HepG2 (cell line): ENCODE measurements around the gene PLIN4. TPM values are rescaled to one million over a fixed set of nuclear protein-coding genes. Genes with fewer than 3 reads are reported as not detected.

ENCODE experiments used
- CENPX ChIP-seq: sonication (generic); formaldehyde crosslinking; IDR thresholded peaks from 2 replicates; pipeline ENCODE4 v1.9.0; 2021; ENCODE audit warnings: mild to moderate bottlenecking, missing genetic modification reagents, moderate library complexity
- EHMT2 ChIP-seq: fragments of 200-600 bp; sonication (generic); IDR thresholded peaks from 2 replicates; pipeline ENCODE4 v1.7.0; 2017; ENCODE audit warnings: antibody characterized with exemption, low read depth, low read length, borderline replicate concordance
- HDAC1 ChIP-seq: sonication (generic); formaldehyde crosslinking; IDR thresholded peaks from 2 replicates; pipeline ENCODE4 v1.5.1; 2020; ENCODE audit warnings: mild to moderate bottlenecking, missing genetic modification reagents
- IKZF4 ChIP-seq: sonication (generic); formaldehyde crosslinking; IDR thresholded peaks from 2 replicates; pipeline ENCODE4 v1.5.1; 2020; ENCODE audit warnings: borderline replicate concordance, mild to moderate bottlenecking, low read depth, missing genetic modification reagents; ENCODE audit errors: not compliant biosample characterization
- ISL2 ChIP-seq: sonication (generic); formaldehyde crosslinking; IDR thresholded peaks from 2 replicates; pipeline ENCODE4 v1.5.0; 2020; ENCODE audit warnings: missing genetic modification reagents
- ISX ChIP-seq: sonication (generic); formaldehyde crosslinking; conservative IDR thresholded peaks from 2 replicates; pipeline ENCODE4 v1.5.0; 2020; ENCODE audit warnings: missing genetic modification reagents
- MEIS1 ChIP-seq: sonication (generic); formaldehyde crosslinking; IDR thresholded peaks from 2 replicates; pipeline ENCODE4 v1.9.0; 2021; ENCODE audit warnings: mild to moderate bottlenecking, missing genetic modification reagents, moderate library complexity, borderline replicate concordance
- NBN ChIP-seq: fragments of 450-650 bp; conservative IDR thresholded peaks from 2 replicates; pipeline ENCODE4 v1.6.1; 2017
- SP4 ChIP-seq: sonication (generic); formaldehyde crosslinking; IDR thresholded peaks from 2 replicates; pipeline ENCODE4 v1.8.1; 2023; ENCODE audit warnings: mild to moderate bottlenecking, missing genetic modification reagents
- TAF1 ChIP-seq: sonication (generic); formaldehyde crosslinking; IDR thresholded peaks from 2 replicates; pipeline ENCODE4 v1.4.0; 2020; ENCODE audit warnings: missing genetic modification reagents
- TOE1 ChIP-seq: sonication (generic); formaldehyde crosslinking; IDR thresholded peaks from 2 replicates; pipeline ENCODE4 v1.4.0; 2020; ENCODE audit warnings: mild to moderate bottlenecking, missing genetic modification reagents
- ZBTB1 ChIP-seq: sonication (generic); formaldehyde crosslinking; IDR thresholded peaks from 2 replicates; pipeline ENCODE4 v1.4.0; 2020; ENCODE audit warnings: missing genetic modification reagents, borderline replicate concordance
- ZFP37 ChIP-seq: sonication (generic); formaldehyde crosslinking; IDR thresholded peaks from 2 replicates; pipeline ENCODE4 v1.4.0; 2020; ENCODE audit warnings: missing genetic modification reagents, borderline replicate concordance
- ZNF274 ChIP-seq: sonication (generic); formaldehyde crosslinking; IDR thresholded peaks from 2 replicates; pipeline ENCODE4 v1.5.1; 2020; ENCODE audit warnings: mild to moderate bottlenecking, missing genetic modification reagents
- ZNF615 ChIP-seq: sonication (generic); formaldehyde crosslinking; IDR thresholded peaks from 2 replicates; pipeline ENCODE4 v1.5.0; 2020; ENCODE audit warnings: mild to moderate bottlenecking, missing genetic modification reagents, borderline replicate concordance
- ZNF644 ChIP-seq: IDR thresholded peaks from 2 replicates; pipeline ENCODE4 v1.6.1; 2016; ENCODE audit warnings: low read depth
- ZNF713 ChIP-seq: sonication (generic); formaldehyde crosslinking; IDR thresholded peaks from 2 replicates; pipeline ENCODE4 v1.4.0; 2020; ENCODE audit warnings: mild to moderate bottlenecking, missing genetic modification reagents
- ZSCAN20 ChIP-seq: sonication (generic); formaldehyde crosslinking; IDR thresholded peaks from 2 replicates; pipeline ENCODE4 v1.4.0; 2020; ENCODE audit warnings: missing genetic modification reagents, mild to moderate bottlenecking, borderline replicate concordance
- polyA plus RNA-seq, 8 experiments: library from polyadenylated mRNA; depleted of rRNA in 3 of 8; stranded (reverse) in 7 of 8; unstranded in 1 of 8; fragments of >200 nt; fragmentation: Illumina TruSeq in 4 of 8; extraction: Trizol in 4 of 8; gene quantifications; 2 replicates each; pipeline versions ENCODE4 v1.2.1 to v1.2.3, GENCODE V29; 2011 to 2016; ENCODE audit warnings: low read depth in 4 of 8, missing spikeins in 1 of 8, mixed read lengths in 1 of 8; ENCODE audit not compliant: insufficient read depth in 1 of 8
- total RNA-seq, 5 experiments: library from RNA; depleted of rRNA; stranded (reverse); fragments of >200 nt; fragmentation: Illumina TruSeq; extraction: Trizol; gene quantifications; 2 replicates each; pipeline ENCODE4 v1.2.3, GENCODE V29; 2016; ENCODE audit warnings: low read depth in 1 of 5
- TF ChIP-seq, protein P1 (sequence below): sonication (generic); formaldehyde crosslinking; IDR thresholded peaks from 2 replicates; pipeline ENCODE4 v1.4.0; 2020; ENCODE audit warnings: missing genetic modification reagents, borderline replicate concordance
- TF ChIP-seq, protein P2 (sequence below): sonication (generic); formaldehyde crosslinking; IDR thresholded peaks from 2 replicates; pipeline ENCODE4 v1.4.0; 2020; ENCODE audit warnings: missing genetic modification reagents, borderline replicate concordance
- TF ChIP-seq, protein P3 (sequence below): sonication (generic); formaldehyde crosslinking; IDR thresholded peaks from 2 replicates; pipeline ENCODE4 v1.4.0; 2020; ENCODE audit warnings: missing genetic modification reagents, borderline replicate concordance
- TF ChIP-seq, protein P4 (sequence below): sonication (generic); formaldehyde crosslinking; IDR thresholded peaks from 2 replicates; pipeline ENCODE4 v1.5.1; 2020; ENCODE audit warnings: missing genetic modification reagents, mild to moderate bottlenecking, borderline replicate concordance
- TF ChIP-seq, protein P5 (sequence below): sonication (generic); formaldehyde crosslinking; IDR thresholded peaks from 2 replicates; pipeline ENCODE4 v1.8.0; 2022; ENCODE audit warnings: missing genetic modification reagents, mild to moderate bottlenecking, borderline replicate concordance

PLIN4 gene
- total and polyA plus RNA-seq, 2 of the 13 experiments (the other 11 are each of a cell fraction or from before 2014, with no cell fraction given) = 1.1 to 1.3 TPM

DNA sequence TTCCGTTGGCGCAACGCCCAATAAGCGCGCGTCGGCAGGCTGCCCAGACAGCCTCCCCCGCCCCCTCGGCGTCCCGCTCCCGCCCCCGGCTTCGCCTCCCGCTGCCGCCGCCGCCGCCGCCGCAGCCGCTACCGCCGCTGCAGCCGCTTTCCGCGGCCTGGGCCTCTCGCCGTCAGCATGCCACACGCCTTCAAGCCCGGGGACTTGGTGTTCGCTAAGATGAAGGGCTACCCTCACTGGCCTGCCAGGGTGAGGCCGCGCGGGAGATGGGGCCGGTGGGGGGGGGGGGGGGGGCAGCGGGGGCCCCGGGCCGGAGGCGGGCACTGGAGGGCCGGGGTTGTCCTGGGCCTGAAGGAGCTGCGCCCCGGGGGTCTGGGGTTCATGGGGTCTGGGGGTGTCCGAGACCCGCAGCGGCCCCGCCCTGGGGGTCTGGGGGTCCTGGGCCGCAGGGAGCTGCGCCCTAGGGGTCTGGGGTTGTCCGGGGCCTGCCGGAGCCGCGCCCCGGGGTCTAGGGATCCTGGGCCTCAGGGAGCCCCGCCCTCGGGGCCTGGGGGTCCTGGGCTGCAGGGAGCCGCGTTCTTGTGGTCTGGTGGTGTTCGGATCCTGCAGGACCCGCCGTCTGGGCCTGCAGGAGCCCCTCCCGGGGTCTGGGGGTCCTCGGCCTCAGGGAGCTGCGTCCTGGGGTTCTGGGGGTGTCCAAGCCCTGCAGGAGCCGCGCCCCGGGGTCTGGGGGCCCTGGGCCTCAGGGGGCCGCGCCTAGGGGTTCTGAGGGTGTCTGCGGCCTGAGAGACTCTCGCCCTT is 45.9 kb downstream of the PLIN4 start, which contains the start of gene HDGFL2 (continued):
- TF ChIP-seq ZNF644 (CRISPR knock-in tag) = no peak
- TF ChIP-seq ZSCAN20 (CRISPR knock-in tag) = no peak
- TF ChIP-seq, protein P1, sequence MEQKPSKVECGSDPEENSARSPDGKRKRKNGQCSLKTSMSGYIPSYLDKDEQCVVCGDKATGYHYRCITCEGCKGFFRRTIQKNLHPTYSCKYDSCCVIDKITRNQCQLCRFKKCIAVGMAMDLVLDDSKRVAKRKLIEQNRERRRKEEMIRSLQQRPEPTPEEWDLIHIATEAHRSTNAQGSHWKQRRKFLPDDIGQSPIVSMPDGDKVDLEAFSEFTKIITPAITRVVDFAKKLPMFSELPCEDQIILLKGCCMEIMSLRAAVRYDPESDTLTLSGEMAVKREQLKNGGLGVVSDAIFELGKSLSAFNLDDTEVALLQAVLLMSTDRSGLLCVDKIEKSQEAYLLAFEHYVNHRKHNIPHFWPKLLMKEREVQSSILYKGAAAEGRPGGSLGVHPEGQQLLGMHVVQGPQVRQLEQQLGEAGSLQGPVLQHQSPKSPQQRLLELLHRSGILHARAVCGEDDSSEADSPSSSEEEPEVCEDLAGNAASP (CRISPR knock-in tag) = no peak
- no peak for TF ChIP-seq NBN
- no peak for TF ChIP-seq SP4
- TF ChIP-seq ZFP37 (CRISPR knock-in tag) = no peak
- TF ChIP-seq EHMT2 = no peak
- TF ChIP-seq CENPX (CRISPR knock-in tag) = no peak
- TF ChIP-seq HDAC1 (CRISPR knock-in tag) = no peak
- TF ChIP-seq ISL2 (CRISPR knock-in tag) = no peak
- no peak; the same call in 1 of the 2 replicates for TF ChIP-seq TAF1
- no peak for TF ChIP-seq MEIS1 (CRISPR knock-in tag)
- no peak for TF ChIP-seq ZNF274 (CRISPR knock-in tag)
- no peak for TF ChIP-seq ZBTB1
- TF ChIP-seq, protein P2, sequence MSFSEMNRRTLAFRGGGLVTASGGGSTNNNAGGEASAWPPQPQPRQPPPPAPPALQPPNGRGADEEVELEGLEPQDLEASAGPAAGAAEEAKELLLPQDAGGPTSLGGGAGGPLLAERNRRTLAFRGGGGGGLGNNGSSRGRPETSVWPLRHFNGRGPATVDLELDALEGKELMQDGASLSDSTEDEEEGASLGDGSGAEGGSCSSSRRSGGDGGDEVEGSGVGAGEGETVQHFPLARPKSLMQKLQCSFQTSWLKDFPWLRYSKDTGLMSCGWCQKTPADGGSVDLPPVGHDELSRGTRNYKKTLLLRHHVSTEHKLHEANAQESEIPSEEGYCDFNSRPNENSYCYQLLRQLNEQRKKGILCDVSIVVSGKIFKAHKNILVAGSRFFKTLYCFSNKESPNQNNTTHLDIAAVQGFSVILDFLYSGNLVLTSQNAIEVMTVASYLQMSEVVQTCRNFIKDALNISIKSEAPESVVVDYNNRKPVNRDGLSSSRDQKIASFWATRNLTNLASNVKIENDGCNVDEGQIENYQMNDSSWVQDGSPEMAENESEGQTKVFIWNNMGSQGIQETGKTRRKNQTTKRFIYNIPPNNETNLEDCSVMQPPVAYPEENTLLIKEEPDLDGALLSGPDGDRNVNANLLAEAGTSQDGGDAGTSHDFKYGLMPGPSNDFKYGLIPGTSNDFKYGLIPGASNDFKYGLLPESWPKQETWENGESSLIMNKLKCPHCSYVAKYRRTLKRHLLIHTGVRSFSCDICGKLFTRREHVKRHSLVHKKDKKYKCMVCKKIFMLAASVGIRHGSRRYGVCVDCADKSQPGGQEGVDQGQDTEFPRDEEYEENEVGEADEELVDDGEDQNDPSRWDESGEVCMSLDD (CRISPR knock-in tag) = no peak
- peak; percentile 16 for TF ChIP-seq IKZF4 (CRISPR knock-in tag)
- TF ChIP-seq, protein P3, sequence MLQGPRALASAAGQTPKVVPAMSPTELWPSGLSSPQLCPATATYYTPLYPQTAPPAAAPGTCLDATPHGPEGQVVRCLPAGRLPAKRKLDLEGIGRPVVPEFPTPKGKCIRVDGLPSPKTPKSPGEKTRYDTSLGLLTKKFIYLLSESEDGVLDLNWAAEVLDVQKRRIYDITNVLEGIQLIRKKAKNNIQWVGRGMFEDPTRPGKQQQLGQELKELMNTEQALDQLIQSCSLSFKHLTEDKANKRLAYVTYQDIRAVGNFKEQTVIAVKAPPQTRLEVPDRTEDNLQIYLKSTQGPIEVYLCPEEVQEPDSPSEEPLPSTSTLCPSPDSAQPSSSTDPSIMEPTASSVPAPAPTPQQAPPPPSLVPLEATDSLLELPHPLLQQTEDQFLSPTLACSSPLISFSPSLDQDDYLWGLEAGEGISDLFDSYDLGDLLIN (CRISPR knock-in tag) = no peak
- TF ChIP-seq, protein P4, sequence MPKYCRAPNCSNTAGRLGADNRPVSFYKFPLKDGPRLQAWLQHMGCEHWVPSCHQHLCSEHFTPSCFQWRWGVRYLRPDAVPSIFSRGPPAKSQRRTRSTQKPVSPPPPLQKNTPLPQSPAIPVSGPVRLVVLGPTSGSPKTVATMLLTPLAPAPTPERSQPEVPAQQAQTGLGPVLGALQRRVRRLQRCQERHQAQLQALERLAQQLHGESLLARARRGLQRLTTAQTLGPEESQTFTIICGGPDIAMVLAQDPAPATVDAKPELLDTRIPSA = no peak
- no peak for TF ChIP-seq ZNF713 (CRISPR knock-in tag)
- TF ChIP-seq ISX (CRISPR knock-in tag) = no peak
- no peak for TF ChIP-seq ZNF615 (CRISPR knock-in tag)
- TF ChIP-seq, protein P5, sequence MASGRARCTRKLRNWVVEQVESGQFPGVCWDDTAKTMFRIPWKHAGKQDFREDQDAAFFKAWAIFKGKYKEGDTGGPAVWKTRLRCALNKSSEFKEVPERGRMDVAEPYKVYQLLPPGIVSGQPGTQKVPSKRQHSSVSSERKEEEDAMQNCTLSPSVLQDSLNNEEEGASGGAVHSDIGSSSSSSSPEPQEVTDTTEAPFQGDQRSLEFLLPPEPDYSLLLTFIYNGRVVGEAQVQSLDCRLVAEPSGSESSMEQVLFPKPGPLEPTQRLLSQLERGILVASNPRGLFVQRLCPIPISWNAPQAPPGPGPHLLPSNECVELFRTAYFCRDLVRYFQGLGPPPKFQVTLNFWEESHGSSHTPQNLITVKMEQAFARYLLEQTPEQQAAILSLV = no peak
- no peak for TF ChIP-seq TOE1 (CRISPR knock-in tag)
